Mesenchymal stem cell (in vitro differentiated cells and primary cell): ENCODE results near the gene FAM131A.

ENCODE experiments used
- DNase-seq: peaks from one replicate; pipeline ENCODE4 v3.0.0-alpha.2; 2013
- H2AFZ ChIP-seq: one replicate; pipeline ENCODE4 v1.6.1; 2013; ENCODE audit warnings: low read depth, mild to moderate bottlenecking, control low read depth, inconsistent platforms, low read length, moderate library complexity
- H2AK5ac ChIP-seq: 2 replicates; pipeline ENCODE4 v1.6.1; 2013; ENCODE audit warnings: low read length, moderate library complexity, mild to moderate bottlenecking, inconsistent platforms; ENCODE audit not compliant: severe bottlenecking
- H2BK120ac ChIP-seq: one replicate; pipeline ENCODE4 v1.6.1; 2013; ENCODE audit warnings: low read depth, mild to moderate bottlenecking, inconsistent platforms, low read length, moderate library complexity
- H2BK12ac ChIP-seq, 2 experiments: one replicate each; pipeline ENCODE4 v1.6.1; 2013; ENCODE audit warnings: inconsistent platforms in 2 of 2, low read length in 2 of 2, mild to moderate bottlenecking in 2 of 2, moderate library complexity in 2 of 2, control low read depth in 1 of 2
- H2BK15ac ChIP-seq: one replicate; pipeline ENCODE4 v1.6.1; 2013; ENCODE audit warnings: mild to moderate bottlenecking, low read depth, inconsistent platforms; ENCODE audit not compliant: poor library complexity, severe bottlenecking
- H2BK5ac ChIP-seq: 2 replicates; pipeline ENCODE4 v1.6.1; 2013; ENCODE audit warnings: low read depth, mild to moderate bottlenecking, low read length, control low read depth, inconsistent platforms; ENCODE audit not compliant: poor library complexity, severe bottlenecking
- H3K14ac ChIP-seq, 2 experiments: one replicate each; pipeline ENCODE4 v1.6.1; 2013; ENCODE audit warnings: inconsistent platforms in 2 of 2, low read length in 2 of 2, control low read depth in 1 of 2, mild to moderate bottlenecking in 1 of 2, moderate library complexity in 1 of 2
- H3K18ac ChIP-seq, 2 experiments: one replicate each; pipeline ENCODE4 v1.6.1; 2013; ENCODE audit warnings: inconsistent platforms in 2 of 2, low read length in 2 of 2, control low read depth in 1 of 2, low read depth in 1 of 2, mild to moderate bottlenecking in 1 of 2
- H3K23ac ChIP-seq, 2 experiments: one replicate each; pipeline ENCODE4 v1.6.1; 2013; ENCODE audit warnings: inconsistent platforms in 2 of 2, low read length in 2 of 2, mild to moderate bottlenecking in 2 of 2, moderate library complexity in 2 of 2, control low read depth in 1 of 2
- H3K27ac ChIP-seq: 2 replicates; pipeline ENCODE4 v1.5.1; 2013; ENCODE audit warnings: mild to moderate bottlenecking, moderate library complexity, low read length, control low read depth, inconsistent platforms; ENCODE audit not compliant: poor library complexity, severe bottlenecking
- H3K27me3 ChIP-seq, 2 experiments: 2 replicates each; pipeline versions ENCODE4 v1.6.1 to v1.7.0; 2013; ENCODE audit warnings: low read length in 2 of 2, mild to moderate bottlenecking in 2 of 2, moderate library complexity in 2 of 2, control low read depth in 1 of 2, inconsistent platforms in 1 of 2; ENCODE audit not compliant: control insufficient read depth in 1 of 2, insufficient read depth in 1 of 2
- H3K36me3 ChIP-seq, 2 experiments: 2 replicates each; pipeline versions ENCODE4 v1.6.1 to v1.7.0; 2013; ENCODE audit warnings: low read length in 2 of 2, control low read depth in 1 of 2, inconsistent platforms in 1 of 2, low read depth in 1 of 2, mild to moderate bottlenecking in 1 of 2; ENCODE audit not compliant: insufficient read depth in 2 of 2, control insufficient read depth in 1 of 2
- H3K4ac ChIP-seq, 2 experiments: one replicate each; pipeline ENCODE4 v1.6.1; 2013; ENCODE audit warnings: inconsistent platforms in 2 of 2, low read length in 2 of 2, mild to moderate bottlenecking in 2 of 2, moderate library complexity in 2 of 2, control low read depth in 1 of 2, low read depth in 1 of 2
- H3K4me1 ChIP-seq: 2 replicates; pipeline ENCODE4 v1.6.1; 2013; ENCODE audit warnings: low read depth, low read length, control low read depth; ENCODE audit not compliant: control insufficient read depth, insufficient read depth
- H3K4me2 ChIP-seq: 2 replicates; pipeline ENCODE4 v1.6.1; 2013; ENCODE audit warnings: low read length, mild to moderate bottlenecking, inconsistent platforms; ENCODE audit not compliant: poor library complexity, severe bottlenecking
- H3K4me3 ChIP-seq, 2 experiments: 2 replicates each; pipeline versions ENCODE4 v1.5.1 to v1.7.0; 2013; ENCODE audit warnings: low read length in 2 of 2, mild to moderate bottlenecking in 2 of 2, control low read depth in 1 of 2, low read depth in 1 of 2; ENCODE audit not compliant: insufficient read depth in 1 of 2
- H3K79me1 ChIP-seq: replicated peaks from 2 replicates; pipeline ENCODE4 v1.6.1; 2013; ENCODE audit warnings: mild to moderate bottlenecking, control low read depth, low read length, inconsistent platforms; ENCODE audit not compliant: poor library complexity, severe bottlenecking
- H3K9ac ChIP-seq: 2 replicates; pipeline ENCODE4 v1.7.0; 2013; ENCODE audit warnings: mild to moderate bottlenecking, low read length, moderate library complexity
- H3K9me3 ChIP-seq: 2 replicates; pipeline ENCODE4 v1.7.0; 2013; ENCODE audit warnings: mild to moderate bottlenecking, low read length; ENCODE audit not compliant: control insufficient read depth
- H4K8ac ChIP-seq: one replicate; pipeline ENCODE4 v1.6.1; 2013; ENCODE audit warnings: inconsistent platforms, mild to moderate bottlenecking, low read length, moderate library complexity
- H4K91ac ChIP-seq: one replicate; pipeline ENCODE4 v1.6.1; 2013; ENCODE audit warnings: mild to moderate bottlenecking, low read length, inconsistent platforms
- WGBS: methylation state at CpG from one replicate; pipeline ENCODE4 v1.1.7; 2013; ENCODE audit warnings: mixed read lengths; 5-methylcytosine and 5-hydroxymethylcytosine counted together

FAM131A gene

GRCh38 chr3:184323696-184324095, 13.7 kb upstream of the FAM131A start:
- Histone ChIP-seq H4K91ac (no peak overlapping the region), H2BK120ac (no peak overlapping the region)
- WGBS, result 98% methylated on average over 8 of the region's 8 CpGs

GRCh38 chr3:184325269-184325668, 12.1 kb upstream of the FAM131A start:
- H3K4ac ChIP-seq, result no peak overlapping the region
- H3K27ac ChIP-seq, result no peak overlapping the region
- no peak overlapping the region for H4K8ac ChIP-seq
- no peaks in the 10 kb centered on the region for H3K9me3 ChIP-seq
- no peak overlapping the region for H3K4me3 ChIP-seq
- no peak overlapping the region for H2AFZ ChIP-seq
- no peaks in the 10 kb centered on the region for H3K27me3 ChIP-seq
- H3K79me1 ChIP-seq, result peaks cover 47% of the 10 kb centered on the region
- no peak overlapping the region for H3K9ac ChIP-seq
- WGBS, result 97% methylated on average over 13 of the region's 13 CpGs
- H2BK120ac ChIP-seq, result no peak overlapping the region
- no peak for DNase-seq
- H2BK5ac ChIP-seq, result no peak overlapping the region
- no peak overlapping the region for H2BK12ac ChIP-seq
- H3K36me3 ChIP-seq, result peaks cover 89 to 99% of the 10 kb centered on the region in 2 experiments
- H3K4me2 ChIP-seq, result no peak overlapping the region
- no peak overlapping the region for H4K91ac ChIP-seq
- H2BK15ac ChIP-seq, result no peak overlapping the region
- H3K18ac ChIP-seq, result no peak overlapping the region
- no peak overlapping the region for H2AK5ac ChIP-seq
- H3K4me1 ChIP-seq, result peaks cover 3% of the 10 kb centered on the region
- H3K14ac ChIP-seq, result no peak overlapping the region
- H3K23ac ChIP-seq, result no peak overlapping the region

More at GRCh38 chr3:184323696-184324095, 13.7 kb upstream of the FAM131A start:
- H3K4ac ChIP-seq, result no peak overlapping the region
- H3K27me3 ChIP-seq, result no peaks in the 10 kb centered on the region
- H3K27ac ChIP-seq, result no peak overlapping the region
- no peak overlapping the region for H2BK12ac ChIP-seq
- no peak overlapping the region for H3K4me3 ChIP-seq
- peaks cover 15% of the 10 kb centered on the region for H3K4me1 ChIP-seq
- peaks cover 46% of the 10 kb centered on the region for H3K79me1 ChIP-seq
- peak overlapping the region; percentile 19 for H3K9ac ChIP-seq
- no peak overlapping the region for H2AFZ ChIP-seq
- no peak overlapping the region for H2AK5ac ChIP-seq
- H3K14ac ChIP-seq, result no peak overlapping the region
- H3K36me3 ChIP-seq, result peaks cover 89 to 93% of the 10 kb centered on the region in 2 experiments
- H2BK5ac ChIP-seq, result no peak overlapping the region
- no peak overlapping the region for H3K4me2 ChIP-seq
- no peak overlapping the region for H3K18ac ChIP-seq
- no peak overlapping the region for H4K8ac ChIP-seq
- DNase-seq, result no peak
- H3K23ac ChIP-seq, result no peak overlapping the region
- no peaks in the 10 kb centered on the region for H3K9me3 ChIP-seq
- H2BK15ac ChIP-seq, result no peak overlapping the region

GRCh38 chr3:184325715-184326369, 11.6 kb upstream of the FAM131A start:
- Histone ChIP-seq H2BK5ac (no peak overlapping the region), H3K4me3 (no peak overlapping the region), H2AK5ac (no peak overlapping the region), H3K14ac (no peak overlapping the region), H3K27ac (no peak overlapping the region), H3K4me2 (no peak overlapping the region), H3K23ac (no peak overlapping the region), H2AFZ (no peak overlapping the region), H3K79me1 (peaks cover 42% of the 10 kb centered on the region), H3K9ac (peak overlapping the region; percentile 1), H3K4me1 (no peaks in the 10 kb centered on the region), H3K27me3 (no peaks in the 10 kb centered on the region), H4K91ac (no peak overlapping the region), H2BK120ac (no peak overlapping the region), H3K36me3 (peaks cover 85 to 99% of the 10 kb centered on the region in 2 experiments), H2BK12ac (no peak overlapping the region), H2BK15ac (no peak overlapping the region), H4K8ac (no peak overlapping the region), H3K4ac (no peak overlapping the region), H3K9me3 (no peaks in the 10 kb centered on the region), H3K18ac (no peak overlapping the region)
- no peak for DNase-seq
- WGBS, result 97% methylated on average over 5 of the region's 6 CpGs

- no peak overlapping the region for H3K9ac ChIP-seq
- H3K27me3 ChIP-seq, result no peaks in the 10 kb centered on the region
- H3K79me1 ChIP-seq, result peaks cover 37% of the 10 kb centered on the region
- no peak for DNase-seq
- no peak overlapping the region for H3K27ac ChIP-seq
- H3K23ac ChIP-seq, result no peak overlapping the region
- no peak overlapping the region for H2BK12ac ChIP-seq
- H2BK120ac ChIP-seq, result no peak overlapping the region
- no peak overlapping the region for H2BK15ac ChIP-seq
- no peak overlapping the region for H3K18ac ChIP-seq
- no peak overlapping the region for H4K8ac ChIP-seq
- H3K4me1 ChIP-seq, result peaks cover 5% of the 10 kb centered on the region
- H3K4me3 ChIP-seq, result no peak overlapping the region
- H3K4me2 ChIP-seq, result no peak overlapping the region
- over 99% methylated on average over 21 of the region's 21 CpGs for WGBS
- no peak overlapping the region for H3K4ac ChIP-seq
- H3K36me3 ChIP-seq, result peaks cover 85 to 99% of the 10 kb centered on the region in 2 experiments
- H2AK5ac ChIP-seq, result no peak overlapping the region
- no peak overlapping the region for H2AFZ ChIP-seq
- H3K14ac ChIP-seq, result no peak overlapping the region
- no peak overlapping the region for H4K91ac ChIP-seq
- no peaks in the 10 kb centered on the region for H3K9me3 ChIP-seq
- H2BK5ac ChIP-seq, result no peak overlapping the region
Measured at GRCh38 chr3:184327171-184327570, 10.2 kb upstream of the FAM131A start.
